ENCODE results near the gene SCGB1D2.

DNA sequence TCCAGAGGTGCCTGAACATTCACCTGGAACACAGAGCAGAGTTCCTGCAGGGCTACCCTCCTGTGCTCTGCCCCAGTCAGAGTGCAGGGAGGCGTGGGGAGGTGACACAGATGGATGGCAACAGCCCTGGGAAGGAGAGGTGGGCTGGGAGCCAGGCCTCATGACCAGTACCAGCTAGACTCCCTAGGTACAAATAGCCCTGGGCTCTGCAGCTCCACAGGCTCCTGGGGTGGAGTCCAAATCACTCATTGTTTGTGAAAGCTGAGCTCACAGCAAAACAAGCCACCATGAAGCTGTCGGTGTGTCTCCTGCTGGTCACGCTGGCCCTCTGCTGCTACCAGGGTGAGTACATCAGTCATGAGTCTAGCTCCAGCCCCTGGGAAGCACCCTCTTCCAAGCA is at the start of gene SCGB1D2:
- TF ChIP-seq, protein P1, sequence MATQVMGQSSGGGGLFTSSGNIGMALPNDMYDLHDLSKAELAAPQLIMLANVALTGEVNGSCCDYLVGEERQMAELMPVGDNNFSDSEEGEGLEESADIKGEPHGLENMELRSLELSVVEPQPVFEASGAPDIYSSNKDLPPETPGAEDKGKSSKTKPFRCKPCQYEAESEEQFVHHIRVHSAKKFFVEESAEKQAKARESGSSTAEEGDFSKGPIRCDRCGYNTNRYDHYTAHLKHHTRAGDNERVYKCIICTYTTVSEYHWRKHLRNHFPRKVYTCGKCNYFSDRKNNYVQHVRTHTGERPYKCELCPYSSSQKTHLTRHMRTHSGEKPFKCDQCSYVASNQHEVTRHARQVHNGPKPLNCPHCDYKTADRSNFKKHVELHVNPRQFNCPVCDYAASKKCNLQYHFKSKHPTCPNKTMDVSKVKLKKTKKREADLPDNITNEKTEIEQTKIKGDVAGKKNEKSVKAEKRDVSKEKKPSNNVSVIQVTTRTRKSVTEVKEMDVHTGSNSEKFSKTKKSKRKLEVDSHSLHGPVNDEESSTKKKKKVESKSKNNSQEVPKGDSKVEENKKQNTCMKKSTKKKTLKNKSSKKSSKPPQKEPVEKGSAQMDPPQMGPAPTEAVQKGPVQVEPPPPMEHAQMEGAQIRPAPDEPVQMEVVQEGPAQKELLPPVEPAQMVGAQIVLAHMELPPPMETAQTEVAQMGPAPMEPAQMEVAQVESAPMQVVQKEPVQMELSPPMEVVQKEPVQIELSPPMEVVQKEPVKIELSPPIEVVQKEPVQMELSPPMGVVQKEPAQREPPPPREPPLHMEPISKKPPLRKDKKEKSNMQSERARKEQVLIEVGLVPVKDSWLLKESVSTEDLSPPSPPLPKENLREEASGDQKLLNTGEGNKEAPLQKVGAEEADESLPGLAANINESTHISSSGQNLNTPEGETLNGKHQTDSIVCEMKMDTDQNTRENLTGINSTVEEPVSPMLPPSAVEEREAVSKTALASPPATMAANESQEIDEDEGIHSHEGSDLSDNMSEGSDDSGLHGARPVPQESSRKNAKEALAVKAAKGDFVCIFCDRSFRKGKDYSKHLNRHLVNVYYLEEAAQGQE (IDR thresholded peaks at IDR 0.05; ENCODE audit: low read depth, low read length): no peak
- TF ChIP-seq EZH2 (IDR thresholded peaks at IDR 0.05; ENCODE audit: borderline replicate concordance, control insufficient read depth, low read depth, low read length): no peak
